Coronary artery (tissue), 2 donors: ENCODE measurements around the gene MAP3K5.

ENCODE experiments used
- DNase-seq: peaks from one replicate; pipeline ENCODE4 v3.0.0-alpha.2; 2017; ENCODE audit warnings: low spot score
- H3K27ac ChIP-seq, 2 donors: fragments of 200-600 bp; sonication (generic); one replicate each; pipeline ENCODE4 v1.5.1; 2016 to 2019
- H3K4me3 ChIP-seq: fragments of 200-600 bp; sonication (generic); 2 replicates; pipeline ENCODE4 v1.5.1; 2016; ENCODE audit warnings: mild to moderate bottlenecking, moderate library complexity
- TF ChIP-seq, protein P1 (sequence below): fragments of 200-600 bp; sonication (generic); IDR thresholded peaks from one replicate; pipeline ENCODE4 v1.5.1; 2019; ENCODE audit warnings: antibody characterized with exemption

Gene MAP3K5

DNA sequence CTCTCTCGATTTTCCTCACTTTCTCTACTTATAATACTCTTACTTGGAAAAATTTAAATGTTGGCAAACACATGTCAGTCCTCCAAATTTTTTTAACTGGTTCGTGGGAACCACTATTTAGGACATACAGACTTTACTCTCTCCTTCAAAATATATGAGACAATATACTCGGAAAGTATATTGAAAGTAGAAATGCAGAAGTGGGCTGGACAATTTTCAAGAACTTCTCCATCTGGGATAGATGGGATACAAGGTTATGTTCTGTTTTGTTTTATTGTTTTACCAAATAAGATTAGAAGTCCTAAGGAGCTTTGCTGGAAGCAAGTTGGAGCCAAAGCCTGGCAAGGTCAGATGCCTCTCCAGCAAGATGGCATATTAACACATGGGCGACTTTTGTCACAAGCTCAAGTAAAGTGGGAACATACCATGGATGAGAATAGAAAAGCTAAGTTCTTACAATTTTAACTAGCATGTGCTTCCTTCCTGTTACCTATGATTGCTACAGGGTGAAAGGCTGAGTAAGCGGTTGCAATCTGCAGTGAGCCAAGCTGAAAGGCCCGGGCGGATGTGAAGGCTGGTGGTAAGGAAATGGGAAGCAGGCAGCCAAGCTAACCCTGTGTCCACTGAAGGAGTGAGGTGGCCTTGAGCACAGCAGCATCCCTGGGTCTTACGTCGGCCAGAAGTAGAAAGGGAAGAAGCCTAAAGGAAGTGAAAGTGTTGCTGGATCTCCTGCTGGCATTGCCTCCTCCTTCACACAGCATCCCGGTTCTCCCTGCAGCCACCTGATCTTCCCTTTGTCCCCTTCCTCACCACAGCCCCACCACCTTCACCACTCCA, 7.1 kb downstream of the MAP3K5 start:
- TF ChIP-seq, protein P1, sequence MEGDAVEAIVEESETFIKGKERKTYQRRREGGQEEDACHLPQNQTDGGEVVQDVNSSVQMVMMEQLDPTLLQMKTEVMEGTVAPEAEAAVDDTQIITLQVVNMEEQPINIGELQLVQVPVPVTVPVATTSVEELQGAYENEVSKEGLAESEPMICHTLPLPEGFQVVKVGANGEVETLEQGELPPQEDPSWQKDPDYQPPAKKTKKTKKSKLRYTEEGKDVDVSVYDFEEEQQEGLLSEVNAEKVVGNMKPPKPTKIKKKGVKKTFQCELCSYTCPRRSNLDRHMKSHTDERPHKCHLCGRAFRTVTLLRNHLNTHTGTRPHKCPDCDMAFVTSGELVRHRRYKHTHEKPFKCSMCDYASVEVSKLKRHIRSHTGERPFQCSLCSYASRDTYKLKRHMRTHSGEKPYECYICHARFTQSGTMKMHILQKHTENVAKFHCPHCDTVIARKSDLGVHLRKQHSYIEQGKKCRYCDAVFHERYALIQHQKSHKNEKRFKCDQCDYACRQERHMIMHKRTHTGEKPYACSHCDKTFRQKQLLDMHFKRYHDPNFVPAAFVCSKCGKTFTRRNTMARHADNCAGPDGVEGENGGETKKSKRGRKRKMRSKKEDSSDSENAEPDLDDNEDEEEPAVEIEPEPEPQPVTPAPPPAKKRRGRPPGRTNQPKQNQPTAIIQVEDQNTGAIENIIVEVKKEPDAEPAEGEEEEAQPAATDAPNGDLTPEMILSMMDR = no peak
- peak overlapping the region in 1 of 2 donors; percentile 62 for H3K27ac ChIP-seq
- H3K4me3 ChIP-seq = peak overlapping the region; percentile 51
- no peak for DNase-seq

DNA sequence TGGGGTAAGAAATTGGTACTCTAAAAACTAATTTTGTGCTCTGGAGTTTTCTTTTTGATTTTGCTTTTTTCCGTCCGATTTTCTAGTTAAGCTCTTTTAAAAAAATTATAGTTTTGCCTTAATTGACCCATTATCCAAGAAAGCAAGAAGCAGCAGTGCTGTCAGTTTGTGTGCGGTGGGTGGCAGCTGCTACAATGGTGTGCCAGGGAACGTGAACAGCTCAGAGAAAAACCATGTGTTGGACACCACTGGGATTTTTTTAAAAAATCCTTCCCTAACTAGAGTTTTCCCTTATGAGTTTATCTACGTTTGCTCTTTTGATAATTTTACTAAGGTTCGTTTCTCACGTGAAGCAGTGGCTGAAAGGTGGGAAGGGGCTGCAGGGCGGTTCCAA, 8.0 kb downstream of the MAP3K5 start:
- TF ChIP-seq, protein P1 = no peak
- no peak overlapping the region for H3K4me3 ChIP-seq
- no peak for DNase-seq
- no peak overlapping the region for H3K27ac ChIP-seq

DNA sequence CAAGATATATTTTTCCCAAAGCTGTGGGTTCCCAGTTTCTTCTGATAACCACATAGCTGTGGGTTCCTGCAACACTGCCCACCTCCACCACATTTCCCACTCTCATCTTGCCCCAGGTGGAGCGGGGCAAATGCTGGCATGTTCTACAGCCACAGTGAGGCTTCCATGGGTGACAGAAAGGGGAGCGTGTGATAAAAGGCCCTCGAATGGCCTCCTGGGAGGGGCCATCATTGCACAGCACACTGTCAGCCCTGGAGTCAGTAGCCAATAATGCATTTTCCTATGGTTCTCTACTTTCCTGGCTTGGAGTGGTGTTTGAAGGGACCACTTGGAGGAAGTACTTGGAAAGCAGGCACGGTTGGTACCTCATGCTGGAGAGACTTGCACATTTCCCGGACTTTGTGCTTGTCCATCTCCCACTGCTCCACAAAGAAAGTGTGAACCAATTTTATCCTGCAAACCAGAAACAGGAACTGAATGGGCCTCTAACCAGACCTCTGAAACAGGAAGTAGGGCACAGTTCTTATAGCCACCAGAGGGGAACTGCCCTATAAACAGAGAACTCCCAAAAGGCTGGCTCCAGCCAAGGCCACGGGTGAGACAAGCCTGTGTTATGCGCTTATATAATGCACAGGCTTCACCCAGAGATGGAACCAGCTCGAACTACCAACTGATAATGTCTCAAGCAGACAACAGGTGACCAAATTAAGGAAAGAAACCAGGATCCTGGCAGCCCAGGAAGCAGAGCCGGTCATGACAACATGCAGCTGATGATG, 8.6 kb downstream of the MAP3K5 start:
- Histone ChIP-seq H3K27ac (peak overlapping the region in 1 of 2 donors; percentile 50), H3K4me3 (no peak overlapping the region)
- no peak for DNase-seq
- TF ChIP-seq, protein P1 = no peak

DNA sequence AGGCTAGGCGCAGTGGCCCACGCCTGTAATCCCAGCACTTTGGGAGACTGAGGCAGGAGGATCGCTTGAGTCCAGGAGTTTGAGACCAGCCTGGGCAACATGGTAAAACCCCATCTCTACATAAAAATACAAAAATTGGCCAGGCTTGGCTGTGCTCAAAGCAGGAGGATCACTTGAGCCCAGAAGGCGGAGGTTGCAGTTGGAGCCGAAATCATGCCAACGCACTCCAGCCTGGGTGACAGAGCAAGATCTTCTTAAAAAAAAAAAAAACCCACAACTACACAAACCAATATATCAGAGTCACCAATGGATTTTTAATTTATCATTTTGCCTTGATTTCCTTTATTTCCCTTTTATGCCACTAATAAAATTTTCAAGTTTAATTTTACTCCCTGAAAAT, 9.3 kb downstream of the MAP3K5 start:
- TF ChIP-seq, protein P1 = no peak
- DNase-seq = no peak
- no peak overlapping the region for H3K4me3 ChIP-seq
- H3K27ac ChIP-seq = no peak overlapping the region

DNA sequence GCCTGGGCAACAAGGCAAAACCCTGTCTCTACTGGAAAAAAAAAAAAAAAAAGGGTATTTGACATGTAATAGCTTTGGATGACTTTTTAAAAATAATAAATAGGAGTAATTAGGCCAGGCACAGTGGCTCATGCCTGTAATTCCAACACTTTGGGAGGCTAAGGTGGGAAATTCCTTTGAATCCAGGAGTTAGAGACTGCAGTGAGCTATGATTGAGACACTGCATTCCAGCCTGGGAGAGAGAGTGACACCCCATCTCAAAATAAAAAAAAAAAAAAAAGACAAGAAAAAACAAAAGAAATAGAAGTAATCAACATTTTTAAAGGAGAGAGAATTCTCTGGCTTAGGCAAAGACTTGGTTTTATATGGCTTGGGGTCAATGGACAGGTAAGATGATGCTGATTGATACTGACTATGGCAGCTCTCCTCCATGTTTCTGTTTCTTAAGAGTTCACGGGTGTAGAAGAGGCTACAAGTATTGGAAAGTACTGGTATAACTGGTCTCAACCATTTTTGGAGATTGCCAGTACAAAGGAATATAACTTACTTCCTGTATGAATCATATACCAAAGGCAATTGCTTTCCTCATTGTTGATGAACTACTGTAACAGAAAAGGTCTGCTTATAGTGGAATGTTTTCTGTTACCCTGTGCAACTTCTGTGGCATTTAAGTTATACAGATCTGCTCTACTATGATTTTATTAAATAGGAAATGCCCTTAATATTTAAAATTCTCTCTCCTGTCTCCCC, 10.1 kb downstream of the MAP3K5 start:
- DNase-seq = no peak
- TF ChIP-seq, protein P1 = no peak
- Histone ChIP-seq H3K27ac (no peak overlapping the region), H3K4me3 (no peak overlapping the region)

DNA sequence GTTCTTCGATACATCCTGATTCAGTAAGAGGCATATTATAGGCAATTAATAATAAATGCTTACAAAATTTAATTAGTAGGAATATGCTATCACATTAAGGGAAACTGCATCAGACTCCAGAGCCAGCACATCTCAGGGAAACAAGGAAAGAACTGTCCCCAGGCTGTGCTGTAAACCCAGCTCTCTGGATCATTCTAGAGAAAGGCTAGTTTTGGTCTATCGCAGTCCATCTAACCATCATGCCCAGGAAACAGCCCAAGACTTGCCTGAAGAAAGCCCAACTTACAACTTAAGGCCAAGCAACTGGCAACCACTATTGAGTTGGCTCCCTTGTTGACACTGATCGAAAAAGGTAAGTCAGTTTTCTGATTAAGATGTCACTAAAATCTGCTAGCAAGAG, 11.3 kb downstream of the MAP3K5 start:
- no peak overlapping the region for H3K4me3 ChIP-seq
- DNase-seq = no peak
- no peak overlapping the region for H3K27ac ChIP-seq
- TF ChIP-seq, protein P1 = no peak
